ENCODE data around the gene INSC. TPM values are rescaled to one million over a fixed set of nuclear protein-coding genes. Genes with fewer than 3 reads are reported as not detected.

INSC gene
- total RNA-seq, 1 experiment from 2014 or later, result 0.17 TPM

GRCh38 chr11:15127341-15127740 is 12.6 kb downstream of the INSC start:
- H3K36me3 ChIP-seq (ENCODE audit: control insufficient read depth in 1 of 2, insufficient read depth in 2 of 2, low read length in 2 of 2), result no peaks in the 10 kb centered on the region
- ChIA-PET POLR2A (no interaction called here), RAD21 (ENCODE audit: low non-redundant PET in 1 of 2, low total read pairs in 2 of 2, uncharacterized antibody in 2 of 2, unreplicated experiment in 2 of 2) (no interaction called here), CTCF (no interaction called here)
- H3K27ac ChIP-seq (ENCODE audit: low read depth, low read length), result no peak overlapping the region
- H3K9ac ChIP-seq (ENCODE audit: low read length), result no peak overlapping the region
- no peak overlapping the region for H3K4me2 ChIP-seq (ENCODE audit: low read length)
- ATAC-seq (no peak), DNase-seq (ENCODE audit: low read depth, low spot score) (no peak)
- TF ChIP-seq ZFX (IDR thresholded peaks at IDR 0.05) (no peak), ATF3 (IDR thresholded peaks at IDR 0.05) (no peak), ELF1 (IDR thresholded peaks at IDR 0.05; ENCODE audit: borderline replicate concordance, low read depth) (no peak), CTCF (IDR thresholded peaks at IDR 0.05 in 2 of 3, conservative IDR thresholded peaks at IDR 0.05 in 1 of 3; ENCODE audit: borderline replicate concordance in 1 of 3, insufficient read depth in 1 of 3, low read depth in 2 of 3, low read length in 2 of 3) (no peak), RAD21 (IDR thresholded peaks at IDR 0.05; ENCODE audit: low read depth) (no peak), YY1 (IDR thresholded peaks at IDR 0.05; ENCODE audit: extremely low read depth, insufficient replicate concordance, low read depth, low read length) (no peak), EGR1 (IDR thresholded peaks at IDR 0.05; ENCODE audit: low read depth) (no peak), EZH2phosphoT487 (IDR thresholded peaks at IDR 0.05; ENCODE audit: borderline replicate concordance) (no peak), MAX (IDR thresholded peaks at IDR 0.05) (no peak), SRF (IDR thresholded peaks at IDR 0.05; ENCODE audit: low read depth) (no peak), CBX3 (IDR thresholded peaks at IDR 0.05; ENCODE audit: low read depth) (no peak), EZH2 (IDR thresholded peaks at IDR 0.05) (no peak), FOSL1 (IDR thresholded peaks at IDR 0.05; ENCODE audit: low read depth) (no peak), POLR2AphosphoS5 (IDR thresholded peaks at IDR 0.05; ENCODE audit: low read depth, low read length) (no peak), SP1 (IDR thresholded peaks at IDR 0.05; ENCODE audit: low read depth) (no peak), POLR2A (IDR thresholded peaks at IDR 0.05; ENCODE audit: borderline replicate concordance, extremely low read depth, insufficient read depth, insufficient read length) (no peak), TCF7L2 (IDR thresholded peaks at IDR 0.05; ENCODE audit: borderline replicate concordance, extremely low read depth, insufficient read depth, insufficient read length) (no peak)
- TF ChIP-seq, protein P1, sequence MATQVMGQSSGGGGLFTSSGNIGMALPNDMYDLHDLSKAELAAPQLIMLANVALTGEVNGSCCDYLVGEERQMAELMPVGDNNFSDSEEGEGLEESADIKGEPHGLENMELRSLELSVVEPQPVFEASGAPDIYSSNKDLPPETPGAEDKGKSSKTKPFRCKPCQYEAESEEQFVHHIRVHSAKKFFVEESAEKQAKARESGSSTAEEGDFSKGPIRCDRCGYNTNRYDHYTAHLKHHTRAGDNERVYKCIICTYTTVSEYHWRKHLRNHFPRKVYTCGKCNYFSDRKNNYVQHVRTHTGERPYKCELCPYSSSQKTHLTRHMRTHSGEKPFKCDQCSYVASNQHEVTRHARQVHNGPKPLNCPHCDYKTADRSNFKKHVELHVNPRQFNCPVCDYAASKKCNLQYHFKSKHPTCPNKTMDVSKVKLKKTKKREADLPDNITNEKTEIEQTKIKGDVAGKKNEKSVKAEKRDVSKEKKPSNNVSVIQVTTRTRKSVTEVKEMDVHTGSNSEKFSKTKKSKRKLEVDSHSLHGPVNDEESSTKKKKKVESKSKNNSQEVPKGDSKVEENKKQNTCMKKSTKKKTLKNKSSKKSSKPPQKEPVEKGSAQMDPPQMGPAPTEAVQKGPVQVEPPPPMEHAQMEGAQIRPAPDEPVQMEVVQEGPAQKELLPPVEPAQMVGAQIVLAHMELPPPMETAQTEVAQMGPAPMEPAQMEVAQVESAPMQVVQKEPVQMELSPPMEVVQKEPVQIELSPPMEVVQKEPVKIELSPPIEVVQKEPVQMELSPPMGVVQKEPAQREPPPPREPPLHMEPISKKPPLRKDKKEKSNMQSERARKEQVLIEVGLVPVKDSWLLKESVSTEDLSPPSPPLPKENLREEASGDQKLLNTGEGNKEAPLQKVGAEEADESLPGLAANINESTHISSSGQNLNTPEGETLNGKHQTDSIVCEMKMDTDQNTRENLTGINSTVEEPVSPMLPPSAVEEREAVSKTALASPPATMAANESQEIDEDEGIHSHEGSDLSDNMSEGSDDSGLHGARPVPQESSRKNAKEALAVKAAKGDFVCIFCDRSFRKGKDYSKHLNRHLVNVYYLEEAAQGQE (IDR thresholded peaks at IDR 0.05; ENCODE audit: low read depth), result no peak
- no peaks in the 10 kb centered on the region; the same call in 1 of the 2 replicates for H3K9me2 ChIP-seq (ENCODE audit: insufficient read depth)
- BruUV-seq (replicated peaks), result no TSS peak
- no peaks in the 10 kb centered on the region for H3K27me3 ChIP-seq (ENCODE audit: insufficient read depth, low read length)
- intact Hi-C loops (cut with micrococcal nuclease), result no loop called here
- H3K4me3 ChIP-seq (replicated peaks in 1 of 2; ENCODE audit: low read depth in 1 of 2, low read length in 2 of 2), result no peak overlapping the region
- no peaks in the 10 kb centered on the region for H4K20me1 ChIP-seq (ENCODE audit: insufficient read depth)
- no peaks in the 10 kb centered on the region for H3K79me2 ChIP-seq (ENCODE audit: insufficient read depth, low read length)
- H3K9me3 ChIP-seq (ENCODE audit: control insufficient read depth in 1 of 2, insufficient read depth in 1 of 2, low read depth in 1 of 2, low read length in 2 of 2), result no peaks in the 10 kb centered on the region
- H2AFZ ChIP-seq (ENCODE audit: low read depth, low read length, poor library complexity, severe bottlenecking), result no peak overlapping the region
- H3K4me1 ChIP-seq (ENCODE audit: control insufficient read depth in 1 of 2, insufficient read depth in 2 of 2, low read length in 2 of 2), result peaks cover 0 to 12% of the 10 kb centered on the region in 2 experiments; a peak in 2 of 4 replicates

Measured in HCT116 (cell line).